Measurements from ENCODE around the gene PLA2G6. TPM values are rescaled to one million over a fixed set of nuclear protein-coding genes. Genes with fewer than 3 reads are reported as not detected.

Gene PLA2G6, protein sequence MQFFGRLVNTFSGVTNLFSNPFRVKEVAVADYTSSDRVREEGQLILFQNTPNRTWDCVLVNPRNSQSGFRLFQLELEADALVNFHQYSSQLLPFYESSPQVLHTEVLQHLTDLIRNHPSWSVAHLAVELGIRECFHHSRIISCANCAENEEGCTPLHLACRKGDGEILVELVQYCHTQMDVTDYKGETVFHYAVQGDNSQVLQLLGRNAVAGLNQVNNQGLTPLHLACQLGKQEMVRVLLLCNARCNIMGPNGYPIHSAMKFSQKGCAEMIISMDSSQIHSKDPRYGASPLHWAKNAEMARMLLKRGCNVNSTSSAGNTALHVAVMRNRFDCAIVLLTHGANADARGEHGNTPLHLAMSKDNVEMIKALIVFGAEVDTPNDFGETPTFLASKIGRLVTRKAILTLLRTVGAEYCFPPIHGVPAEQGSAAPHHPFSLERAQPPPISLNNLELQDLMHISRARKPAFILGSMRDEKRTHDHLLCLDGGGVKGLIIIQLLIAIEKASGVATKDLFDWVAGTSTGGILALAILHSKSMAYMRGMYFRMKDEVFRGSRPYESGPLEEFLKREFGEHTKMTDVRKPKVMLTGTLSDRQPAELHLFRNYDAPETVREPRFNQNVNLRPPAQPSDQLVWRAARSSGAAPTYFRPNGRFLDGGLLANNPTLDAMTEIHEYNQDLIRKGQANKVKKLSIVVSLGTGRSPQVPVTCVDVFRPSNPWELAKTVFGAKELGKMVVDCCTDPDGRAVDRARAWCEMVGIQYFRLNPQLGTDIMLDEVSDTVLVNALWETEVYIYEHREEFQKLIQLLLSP
- 8.4 and 17.0 TPM in 2 replicates for total RNA-seq

DNA sequence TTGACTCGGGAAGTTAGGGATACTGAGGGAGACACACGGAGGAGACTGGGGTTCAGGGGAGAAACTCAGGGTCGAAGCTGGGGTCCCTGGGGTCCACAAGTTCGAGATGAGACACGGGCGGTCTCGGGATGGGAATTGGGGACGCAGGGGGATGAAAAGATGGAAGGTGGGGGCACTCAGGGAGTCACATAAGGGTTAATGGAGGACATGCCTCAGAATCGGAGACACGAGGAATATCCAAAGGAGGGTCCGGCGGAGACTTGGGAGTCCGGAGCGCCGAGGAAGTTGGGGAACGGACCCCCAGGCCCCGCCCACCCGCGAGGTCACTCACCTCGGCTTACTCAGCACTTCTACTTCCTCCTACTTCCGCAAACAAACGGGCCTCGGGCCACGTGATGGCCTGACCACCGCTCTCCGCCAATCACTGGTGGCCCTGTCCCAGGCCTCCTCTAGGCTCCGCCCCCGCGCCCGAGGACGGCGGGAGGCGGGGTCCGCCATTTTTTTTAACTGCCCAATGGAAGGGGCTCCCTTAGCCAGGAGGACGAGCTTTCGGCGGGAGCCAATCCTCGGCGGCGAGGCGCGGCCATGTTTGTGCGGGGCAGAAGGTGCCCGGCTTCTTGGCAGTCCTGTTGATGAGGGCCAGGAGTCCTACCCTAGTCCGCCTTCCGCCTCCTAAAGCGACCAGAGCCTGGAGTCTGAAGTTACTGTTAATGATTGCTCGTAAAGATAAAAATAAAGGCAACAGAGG, at the start of gene PLA2G6:
Gene PLA2G6 (minus strand): TSS at position 378 of the 748 bp plus-strand sequence. CDS start 12,404 bp downstream, outside the sequence.

DNA sequence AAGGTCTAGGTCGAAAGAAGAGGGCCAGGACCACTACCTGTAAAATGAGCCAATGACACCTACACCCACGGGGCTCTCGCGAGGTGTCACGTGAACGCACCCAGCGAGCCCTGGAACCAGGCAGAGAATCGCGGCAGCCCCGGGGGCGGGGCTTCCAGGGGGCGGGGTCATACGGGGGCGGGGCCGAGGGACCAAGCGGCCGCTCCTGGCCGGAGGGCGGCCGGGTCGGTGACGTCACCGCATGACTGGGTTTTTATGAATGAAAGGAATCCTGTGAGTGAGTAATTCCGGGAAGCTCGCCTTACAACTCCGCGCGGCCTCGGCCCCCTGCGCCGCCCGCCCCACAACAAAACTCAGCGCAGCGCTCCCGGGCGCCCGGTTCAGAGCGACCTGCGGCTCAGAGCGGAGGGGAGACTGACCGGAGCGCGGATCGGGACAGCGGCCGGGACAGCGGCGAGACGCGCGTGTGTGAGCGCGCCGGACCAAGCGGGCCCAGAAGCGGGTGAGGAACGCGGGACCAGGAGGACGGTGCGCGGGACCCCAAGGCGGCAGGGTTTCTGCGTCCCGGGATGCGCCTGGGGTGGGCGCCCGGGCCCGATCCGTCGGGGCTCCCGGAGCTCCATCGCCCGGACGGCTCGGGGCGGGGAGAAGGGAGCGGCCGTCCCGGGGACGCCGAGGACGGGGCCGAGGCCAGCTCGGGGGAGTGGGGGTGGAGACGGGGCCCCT, 20.2 kb upstream of the PLA2G6 start, which contains the start of gene MAFF:
Gene MAFF (plus strand): TSS at position 284 of the 726 bp plus-strand sequence. CDS start 11,860 bp downstream, outside the sequence.

DNA sequence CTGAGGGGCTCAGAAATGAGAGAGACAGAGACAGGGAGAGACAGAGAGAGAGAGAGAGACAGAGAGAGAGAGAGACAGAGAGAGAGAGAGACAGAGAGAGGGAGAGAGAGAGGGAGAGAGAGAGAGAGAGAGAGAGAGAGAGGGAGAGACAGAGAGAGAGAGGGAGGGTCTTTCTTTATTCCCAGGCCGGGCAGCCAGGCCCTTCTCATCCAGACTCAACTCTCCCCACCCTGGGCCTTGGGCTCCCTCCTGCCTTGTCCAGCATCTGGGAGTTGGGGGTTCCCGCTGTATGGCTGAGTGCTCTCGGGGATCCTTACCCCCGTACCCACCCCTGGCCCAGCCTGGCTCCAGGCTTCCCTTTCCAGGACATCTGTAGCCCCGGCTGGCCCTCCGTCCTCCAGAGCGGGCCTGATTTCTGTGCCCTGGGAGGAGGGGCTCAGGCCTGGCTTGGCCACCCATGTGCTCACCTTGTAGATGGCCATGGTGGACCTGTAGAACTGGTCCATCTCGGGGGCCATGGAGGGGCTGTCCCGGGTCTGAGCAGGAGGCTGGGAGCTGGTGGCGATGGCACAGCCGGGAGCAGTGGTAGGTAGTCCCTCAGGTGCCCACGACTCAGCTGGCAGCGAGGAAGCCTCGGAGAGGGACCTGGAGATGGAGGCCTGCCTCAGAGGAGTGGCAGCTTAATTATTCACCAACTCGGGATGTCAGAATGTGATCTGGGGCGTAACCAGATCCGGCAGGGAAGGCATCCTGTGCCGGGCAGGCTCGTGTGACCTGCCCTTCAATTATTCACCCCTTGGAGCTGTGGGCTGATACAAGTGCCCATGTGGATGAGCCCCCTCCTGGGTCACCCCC, 71.4 kb downstream of the PLA2G6 start, which contains the start of gene BAIAP2L2:
Gene BAIAP2L2 (minus strand): TSS at position 677 of the 855 bp plus-strand sequence. CDS start 159 bp downstream, at position 518.

DNA sequence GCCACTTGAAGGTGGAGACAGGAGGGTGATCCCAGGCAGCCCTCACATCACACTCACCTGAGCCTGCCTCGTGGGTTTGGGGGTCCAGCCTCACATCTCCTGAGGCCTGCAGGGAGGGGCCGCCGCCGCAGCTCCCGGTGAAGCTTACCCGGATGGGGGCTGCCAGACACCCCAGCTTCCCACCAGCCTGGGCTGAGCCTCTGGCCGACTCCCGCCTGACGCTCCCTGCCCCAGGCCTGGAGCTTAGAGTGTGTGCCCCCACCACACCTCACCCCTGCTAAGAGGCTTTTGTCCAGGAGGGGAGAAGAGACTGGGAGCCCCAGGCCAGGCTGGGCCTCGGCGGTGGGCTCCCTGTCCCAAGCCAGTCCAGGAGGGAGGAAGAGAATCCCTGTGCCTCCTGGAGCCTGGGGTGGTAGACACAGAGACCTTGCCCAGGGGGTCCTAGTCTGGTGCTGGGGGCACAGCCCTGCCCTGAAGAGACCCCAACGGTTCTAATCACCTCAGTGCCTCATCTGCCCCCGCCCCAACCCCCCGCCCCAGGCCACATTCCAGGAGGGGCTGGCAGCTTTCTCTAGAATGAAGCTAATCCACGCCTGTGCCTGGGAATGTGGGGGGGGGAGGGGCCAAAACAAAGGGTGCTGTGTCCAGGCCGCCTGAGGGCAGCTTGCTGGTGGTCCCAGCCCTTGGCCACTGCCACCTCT, 97.5 kb downstream of the PLA2G6 start, which contains the start of gene SLC16A8:
Gene SLC16A8 (minus strand): TSS at position 254 of the 701 bp plus-strand sequence. CDS start 1,311 bp downstream, outside the sequence.

Other genes starting within 250 kb of the PLA2G6 start
- 0.33 and 0.62 TPM in 2 replicates for gene C22orf23, start 228.2 kb downstream of the PLA2G6 start, total RNA-seq
- 34.7 and 51.5 TPM in 2 replicates for gene POLR2F, start 228.1 kb downstream of the PLA2G6 start, total RNA-seq
- not detected in 2 replicates for gene SOX10, start 197.3 kb downstream of the PLA2G6 start, total RNA-seq
- 6.5 and 12.2 TPM in 2 replicates for gene PICK1, start 124.4 kb downstream of the PLA2G6 start, total RNA-seq
- gene SLC16A8, start 97.6 kb downstream of the PLA2G6 start, total RNA-seq, result 0.25 TPM in 1 of 2 replicates, not detected in the other
- gene BAIAP2L2, start 71.1 kb downstream of the PLA2G6 start, total RNA-seq, result 5.1 and 7.2 TPM in 2 replicates
- gene MAFF, start 20.2 kb upstream of the PLA2G6 start, total RNA-seq, result 43.5 and 54.1 TPM in 2 replicates
- gene TMEM184B, start 91.2 kb upstream of the PLA2G6 start, total RNA-seq, result 26.0 and 32.6 TPM in 2 replicates
- 89.1 and 123 TPM in 2 replicates for gene CSNK1E, start 135.6 kb upstream of the PLA2G6 start, total RNA-seq

All from uterine smooth muscle cell (primary cell).